ENCODE data around the gene PANX2.

PANX2 gene

DNA sequence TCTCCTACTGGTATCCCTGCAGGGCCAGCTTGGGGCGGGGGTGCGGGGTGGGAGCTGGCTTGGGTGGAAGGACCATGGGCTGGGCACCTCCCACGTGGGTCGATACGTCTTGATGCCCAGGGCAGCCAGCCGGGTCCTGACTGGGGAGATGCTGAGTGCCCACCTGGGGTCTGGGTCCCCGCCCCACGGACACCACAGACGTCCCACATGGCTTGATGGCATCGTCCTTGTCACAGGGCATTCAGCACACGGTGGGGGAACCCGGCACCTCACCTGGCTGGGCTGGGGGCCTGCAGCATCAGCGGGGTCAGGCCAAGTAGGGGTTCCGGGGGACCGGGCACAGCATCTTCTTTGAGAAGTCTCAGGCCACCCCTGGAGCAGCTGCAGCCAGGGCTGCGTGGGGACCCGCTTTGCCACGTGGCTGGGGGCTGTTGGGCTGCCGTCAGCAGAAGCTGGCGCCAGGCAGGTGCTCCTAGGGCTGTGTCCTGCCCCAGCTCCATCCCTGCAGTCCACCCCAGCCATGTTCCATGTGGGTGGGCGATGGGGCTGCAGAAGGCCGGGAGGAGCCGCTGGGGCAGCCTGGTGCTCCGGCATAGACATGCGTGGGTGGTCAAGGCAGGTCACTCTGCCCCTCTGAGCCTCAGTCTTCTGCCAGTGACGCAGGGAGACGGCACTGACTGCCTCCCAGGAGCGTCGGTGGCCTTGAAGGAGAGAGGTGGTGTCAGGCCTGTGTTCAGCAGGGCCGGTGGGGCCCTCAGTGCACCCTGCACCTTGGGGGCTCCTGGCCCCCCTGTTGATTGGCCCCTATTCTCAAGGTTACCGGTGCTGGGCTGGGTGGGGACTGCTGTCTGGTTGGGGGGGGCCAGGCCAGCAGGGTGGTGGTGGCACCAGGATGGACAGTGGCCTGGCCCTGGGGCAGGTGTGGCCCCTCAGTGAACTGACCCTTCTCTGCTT, 38.7 kb downstream of the PANX2 start:
- H3K27ac ChIP-seq (ENCODE audit: low read depth, low read length) = no peak overlapping the region
- no peak overlapping the region for H3K4me2 ChIP-seq (ENCODE audit: low read length)
- WGBS (ENCODE audit: extremely low coverage, insufficient coverage, insufficient read length) = no CpG with 5 or more reads among the region's 31 CpGs
- H4K8ac ChIP-seq (ENCODE audit: low read depth, low read length) = no peak overlapping the region
- no peak overlapping the region for H3K4ac ChIP-seq (ENCODE audit: low read depth, low read length)
- no peak for DNase-seq
- H2AK5ac ChIP-seq (ENCODE audit: low read length) = no peak overlapping the region
- H2AFZ ChIP-seq (ENCODE audit: insufficient read depth, low read length, poor library complexity) = no peak overlapping the region
- no peak overlapping the region for H3K14ac ChIP-seq (ENCODE audit: low read length)
- peaks cover 52 to 53% of the 10 kb centered on the region in 2 experiments for H3K36me3 ChIP-seq (ENCODE audit: control insufficient read depth in 1 of 2, insufficient read depth in 2 of 2, low read length in 2 of 2)
- no peak overlapping the region for H3K23ac ChIP-seq (ENCODE audit: low read length)
- H3K4me3 ChIP-seq (ENCODE audit: low read depth, low read length) = no peak overlapping the region
- H2BK5ac ChIP-seq (ENCODE audit: low read depth, low read length, poor library complexity) = no peak overlapping the region
- H3K79me2 ChIP-seq (ENCODE audit: control insufficient read depth, insufficient read depth, low read length, poor library complexity) = no peaks in the 10 kb centered on the region
- no peak overlapping the region for H3K9ac ChIP-seq (ENCODE audit: low read length)
- H2BK12ac ChIP-seq (ENCODE audit: low read length) = no peak overlapping the region
- H3K27me3 ChIP-seq (ENCODE audit: insufficient read depth, low read length) = no peaks in the 10 kb centered on the region
- peaks cover 4% of the 10 kb centered on the region for H3K9me3 ChIP-seq (ENCODE audit: insufficient read depth, low read depth, low read length)
- H3K18ac ChIP-seq (ENCODE audit: low read length) = no peak overlapping the region
- no peak overlapping the region for H2BK120ac ChIP-seq (ENCODE audit: insufficient read depth, low read length, poor library complexity)
- H4K91ac ChIP-seq (ENCODE audit: low read depth, low read length) = no peak overlapping the region
- H3K4me1 ChIP-seq (ENCODE audit: control insufficient read depth in 1 of 2, insufficient read depth in 2 of 2, low read length in 2 of 2) = peaks cover 0 to 4% of the 10 kb centered on the region in 2 experiments
- H4K12ac ChIP-seq (ENCODE audit: low read depth, low read length) = no peak overlapping the region
- no peaks in the 10 kb centered on the region for H3K79me1 ChIP-seq (ENCODE audit: low read length)

DNA sequence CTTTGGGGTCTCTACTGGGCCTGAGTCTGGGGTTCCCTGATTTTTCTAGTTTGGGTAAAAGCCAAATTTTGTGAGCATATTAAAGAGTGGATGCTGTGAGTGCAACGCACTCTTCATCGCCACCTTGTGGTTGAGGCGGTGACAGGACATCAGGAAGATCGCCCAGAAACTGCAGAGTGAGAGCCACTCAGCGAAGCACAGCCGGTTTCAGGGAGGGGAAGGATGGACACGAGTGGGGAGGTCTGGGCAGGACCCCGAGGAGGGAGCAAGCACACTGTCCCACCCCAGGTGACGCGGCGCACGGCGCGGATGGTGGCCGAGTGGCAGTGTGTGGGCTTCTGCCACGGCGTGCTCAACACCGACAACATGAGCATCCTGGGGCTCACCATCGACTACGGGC, 39.4 kb downstream of the PANX2 start:
- H3K36me3 ChIP-seq (ENCODE audit: control insufficient read depth in 1 of 2, insufficient read depth in 2 of 2, low read length in 2 of 2) = peaks cover 56% of the 10 kb centered on the region in 2 experiments
- H3K79me1 ChIP-seq (ENCODE audit: low read length) = no peaks in the 10 kb centered on the region
- no peak overlapping the region for H2AK5ac ChIP-seq (ENCODE audit: low read length)
- no peak overlapping the region for H2AFZ ChIP-seq (ENCODE audit: insufficient read depth, low read length, poor library complexity)
- H3K14ac ChIP-seq (ENCODE audit: low read length) = no peak overlapping the region
- no peak overlapping the region for H4K8ac ChIP-seq (ENCODE audit: low read depth, low read length)
- no peak overlapping the region for H3K4ac ChIP-seq (ENCODE audit: low read depth, low read length)
- no peak overlapping the region for H4K12ac ChIP-seq (ENCODE audit: low read depth, low read length)
- no peaks in the 10 kb centered on the region for H3K79me2 ChIP-seq (ENCODE audit: control insufficient read depth, insufficient read depth, low read length, poor library complexity)
- no peak overlapping the region for H3K4me3 ChIP-seq (ENCODE audit: low read depth, low read length)
- H2BK12ac ChIP-seq (ENCODE audit: low read length) = no peak overlapping the region
- no peak overlapping the region for H3K18ac ChIP-seq (ENCODE audit: low read length)
- H2BK120ac ChIP-seq (ENCODE audit: insufficient read depth, low read length, poor library complexity) = no peak overlapping the region
- H3K9ac ChIP-seq (ENCODE audit: low read length) = no peak overlapping the region
- no peak overlapping the region for H4K91ac ChIP-seq (ENCODE audit: low read depth, low read length)
- peaks cover 4% of the 10 kb centered on the region for H3K9me3 ChIP-seq (ENCODE audit: insufficient read depth, low read depth, low read length)
- WGBS (ENCODE audit: extremely low coverage, insufficient coverage, insufficient read length) = no CpG with 5 or more reads among the region's 20 CpGs
- no peak overlapping the region for H3K23ac ChIP-seq (ENCODE audit: low read length)
- H3K4me2 ChIP-seq (ENCODE audit: low read length) = no peak overlapping the region
- peak in 1 of 2 donors; percentile 73 for DNase-seq
- H3K27ac ChIP-seq (ENCODE audit: low read depth, low read length) = no peak overlapping the region
- H2BK5ac ChIP-seq (ENCODE audit: low read depth, low read length, poor library complexity) = no peak overlapping the region
- no peaks in the 10 kb centered on the region for H3K27me3 ChIP-seq (ENCODE audit: insufficient read depth, low read length)
- H3K4me1 ChIP-seq (ENCODE audit: control insufficient read depth in 1 of 2, insufficient read depth in 2 of 2, low read length in 2 of 2) = peaks cover 0 to 4% of the 10 kb centered on the region in 2 experiments

DNA sequence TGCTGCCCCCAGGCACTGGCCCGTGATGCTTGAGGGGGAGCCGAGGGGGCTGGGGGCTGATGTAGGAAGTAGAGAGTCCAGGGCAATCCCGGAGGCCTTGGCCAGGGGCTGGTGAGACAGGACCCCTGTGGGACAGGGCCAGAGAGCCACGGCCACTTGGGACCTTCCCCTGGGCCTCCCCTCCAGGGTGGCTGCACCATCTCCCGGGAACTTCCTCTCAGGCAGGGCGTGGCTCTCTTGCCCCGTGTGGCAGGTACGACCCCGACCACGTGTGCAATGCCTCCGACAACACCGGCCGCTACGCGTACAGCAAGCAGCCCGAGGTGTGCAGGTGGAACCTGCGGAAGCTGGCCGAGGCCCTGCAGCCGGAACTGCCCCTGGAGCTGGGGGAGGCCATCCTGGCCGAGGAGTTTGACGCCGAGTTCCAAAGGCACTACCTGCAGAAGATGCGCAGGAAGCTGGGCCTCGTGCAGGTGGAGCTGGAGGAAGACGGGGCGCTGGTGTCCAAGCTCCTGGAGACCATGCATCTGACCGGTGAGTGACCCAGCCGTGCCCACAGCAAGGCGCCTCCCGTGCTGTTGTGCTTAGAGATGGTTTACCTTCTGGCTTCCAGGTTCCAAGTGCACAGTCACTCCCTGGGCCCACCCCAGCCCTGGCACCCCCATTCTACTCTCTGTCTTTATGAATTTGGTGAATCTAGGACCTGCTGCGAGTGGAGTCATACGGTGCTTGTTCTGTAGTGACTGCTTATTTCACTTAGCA, 40.0 kb downstream of the PANX2 start:
- Histone ChIP-seq H3K4ac (ENCODE audit: low read depth, low read length) (no peak overlapping the region), H2BK12ac (ENCODE audit: low read length) (no peak overlapping the region), H2BK5ac (ENCODE audit: low read depth, low read length, poor library complexity) (no peak overlapping the region), H4K8ac (ENCODE audit: low read depth, low read length) (no peak overlapping the region), H3K4me1 (ENCODE audit: control insufficient read depth in 1 of 2, insufficient read depth in 2 of 2, low read length in 2 of 2) (peaks cover 0 to 4% of the 10 kb centered on the region in 2 experiments), H3K36me3 (ENCODE audit: control insufficient read depth in 1 of 2, insufficient read depth in 2 of 2, low read length in 2 of 2) (peaks cover 62% of the 10 kb centered on the region in 2 experiments), H3K14ac (ENCODE audit: low read length) (no peak overlapping the region), H3K4me2 (ENCODE audit: low read length) (no peak overlapping the region), H3K9me3 (ENCODE audit: insufficient read depth, low read depth, low read length) (peaks cover 4% of the 10 kb centered on the region), H3K23ac (ENCODE audit: low read length) (no peak overlapping the region), H2AFZ (ENCODE audit: insufficient read depth, low read length, poor library complexity) (no peak overlapping the region), H2AK5ac (ENCODE audit: low read length) (no peak overlapping the region), H3K79me1 (ENCODE audit: low read length) (no peaks in the 10 kb centered on the region), H3K18ac (ENCODE audit: low read length) (no peak overlapping the region), H3K4me3 (ENCODE audit: low read depth, low read length) (peak overlapping the region; percentile 10), H4K91ac (ENCODE audit: low read depth, low read length) (no peak overlapping the region), H3K27ac (ENCODE audit: low read depth, low read length) (no peak overlapping the region), H2BK120ac (ENCODE audit: insufficient read depth, low read length, poor library complexity) (no peak overlapping the region), H3K79me2 (ENCODE audit: control insufficient read depth, insufficient read depth, low read length, poor library complexity) (no peaks in the 10 kb centered on the region), H4K12ac (ENCODE audit: low read depth, low read length) (no peak overlapping the region), H3K27me3 (ENCODE audit: insufficient read depth, low read length) (no peaks in the 10 kb centered on the region), H3K9ac (ENCODE audit: low read length) (no peak overlapping the region)
- DNase-seq = no peak
- no CpG with 5 or more reads among the region's 32 CpGs for WGBS (ENCODE audit: extremely low coverage, insufficient coverage, insufficient read length)

DNA sequence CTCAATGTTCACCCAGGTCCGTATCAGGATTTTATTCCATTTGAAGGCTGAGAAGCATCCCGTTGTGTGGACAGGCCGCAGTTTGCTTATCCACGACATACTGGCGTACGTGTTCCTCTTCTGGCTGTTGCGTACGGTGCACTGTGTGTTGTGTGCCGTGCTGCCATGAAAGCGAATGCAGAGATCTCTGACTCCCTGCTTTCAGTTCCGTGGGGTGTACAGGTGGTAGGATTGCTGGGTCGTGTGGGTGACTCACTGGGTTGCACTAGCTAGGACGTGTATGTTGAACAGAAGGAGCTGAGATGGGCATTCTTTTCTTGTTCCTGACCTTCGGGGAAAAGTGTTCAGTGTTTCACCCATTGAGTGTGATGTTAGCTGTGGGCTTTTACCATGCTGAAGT, 40.6 kb downstream of the PANX2 start:
- no CpG with 5 or more reads among the region's 14 CpGs for WGBS (ENCODE audit: extremely low coverage, insufficient coverage, insufficient read length)

More for the DNA sequence above, 40.6 kb downstream of the PANX2 start:
- Histone ChIP-seq H2BK12ac (ENCODE audit: low read length) (no peak overlapping the region), H2AK5ac (ENCODE audit: low read length) (no peak overlapping the region), H3K79me2 (ENCODE audit: control insufficient read depth, insufficient read depth, low read length, poor library complexity) (no peaks in the 10 kb centered on the region), H3K4ac (ENCODE audit: low read depth, low read length) (no peak overlapping the region), H3K4me1 (ENCODE audit: control insufficient read depth in 1 of 2, insufficient read depth in 2 of 2, low read length in 2 of 2) (peaks cover 0 to 4% of the 10 kb centered on the region in 2 experiments), H3K9ac (ENCODE audit: low read length) (no peak overlapping the region), H3K79me1 (ENCODE audit: low read length) (no peaks in the 10 kb centered on the region), H3K27ac (ENCODE audit: low read depth, low read length) (no peak overlapping the region), H2BK120ac (ENCODE audit: insufficient read depth, low read length, poor library complexity) (no peak overlapping the region), H3K23ac (ENCODE audit: low read length) (no peak overlapping the region), H4K8ac (ENCODE audit: low read depth, low read length) (no peak overlapping the region), H4K91ac (ENCODE audit: low read depth, low read length) (no peak overlapping the region), H3K27me3 (ENCODE audit: insufficient read depth, low read length) (no peaks in the 10 kb centered on the region), H3K4me3 (ENCODE audit: low read depth, low read length) (no peak overlapping the region), H2BK5ac (ENCODE audit: low read depth, low read length, poor library complexity) (no peak overlapping the region), H3K9me3 (ENCODE audit: insufficient read depth, low read depth, low read length) (peaks cover 4% of the 10 kb centered on the region), H3K4me2 (ENCODE audit: low read length) (no peak overlapping the region), H3K36me3 (ENCODE audit: control insufficient read depth in 1 of 2, insufficient read depth in 2 of 2, low read length in 2 of 2) (peaks cover 63 to 64% of the 10 kb centered on the region in 2 experiments), H4K12ac (ENCODE audit: low read depth, low read length) (no peak overlapping the region), H3K18ac (ENCODE audit: low read length) (no peak overlapping the region), H3K14ac (ENCODE audit: low read length) (no peak overlapping the region), H2AFZ (ENCODE audit: insufficient read depth, low read length, poor library complexity) (no peak overlapping the region)
- DNase-seq = no peak
